Stimulated activated CD8-positive, alpha-beta memory T cell treated with anti-CD3 and anti-CD28 coated beads, Interleukin-12 subunit alpha, Interleukin-12 subunit beta, amount 100 ng/mL, for 1 hour (primary cell): ENCODE data around the gene SUN1.
"Not testable (repeated sequence)": the region's sequence is repeated elsewhere in the genome, so short reads cannot be mapped to it uniquely, and the experiment has no call there.

Source experiments
- DNase-seq: peaks from one replicate; pipeline ENCODE4 v3.0.0-alpha.2; 2020; ENCODE audit warnings: low read depth

The SUN1 gene

GRCh38 chr7:832167-832967 is at the start of gene SUN1:
SUN1 (plus strand) TSS chr7:832476; CDS start chr7:832525, 49 bp downstream.
- peak; percentile 58 for DNase-seq

DNA sequence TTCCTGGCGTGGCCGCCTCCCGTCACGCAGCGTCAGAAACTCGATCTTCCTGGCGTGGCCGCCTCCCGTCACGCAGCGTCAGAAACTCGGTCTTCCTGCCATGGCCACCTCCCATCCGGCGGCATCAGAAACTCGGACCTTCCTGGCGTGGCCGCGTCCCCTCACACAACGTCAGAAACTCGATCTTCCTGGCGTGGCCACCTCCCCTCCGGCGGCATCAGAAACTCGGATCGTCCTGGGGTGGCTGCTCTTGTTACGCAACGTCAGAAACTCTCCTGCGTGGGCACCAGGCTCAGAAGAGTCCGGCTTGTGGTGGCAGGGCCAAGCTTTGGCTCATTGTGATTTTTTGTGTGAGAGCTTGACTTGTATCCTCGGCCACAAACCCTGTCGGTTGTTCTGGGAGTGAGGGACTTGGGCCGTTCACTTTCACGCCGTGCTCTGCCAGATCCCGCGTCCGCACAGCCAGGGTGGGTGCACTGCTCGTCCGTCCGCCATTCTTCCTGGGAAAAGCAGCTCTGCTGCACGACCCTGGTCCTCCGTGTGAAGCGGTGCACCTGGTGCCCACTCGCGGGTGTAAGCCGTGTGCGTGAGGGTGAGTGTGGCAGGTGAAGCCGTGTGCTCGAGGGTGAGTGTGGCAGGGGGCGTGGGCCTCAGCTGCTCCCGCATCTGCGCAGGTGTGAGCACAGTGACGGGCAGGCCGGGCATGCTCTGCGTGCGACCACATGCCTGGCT is 49.4 kb upstream of the SUN1 start:
- no peak for DNase-seq

- no peak for DNase-seq
Observed at GRCh38 chr7:783556-784490, 48.5 kb upstream of the SUN1 start.

DNA sequence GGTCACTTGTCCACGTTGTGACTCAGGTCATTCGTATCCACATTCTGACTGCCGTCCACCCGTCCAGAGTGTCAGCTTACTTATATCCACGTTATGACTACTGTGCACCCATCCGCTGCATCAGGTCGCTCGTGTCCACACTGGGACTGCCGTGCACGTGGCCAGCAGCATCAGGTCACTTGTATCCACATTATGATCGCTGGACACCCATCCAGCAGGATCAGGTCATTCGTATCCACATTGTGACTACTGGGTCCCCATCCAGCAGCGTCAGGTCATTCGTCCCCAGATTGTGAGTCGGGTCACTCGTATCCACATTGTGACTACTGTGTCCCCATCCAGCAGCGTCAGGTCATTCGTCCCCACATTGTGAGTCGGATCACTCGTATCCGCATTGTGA is 47.3 kb upstream of the SUN1 start:
- no peak for DNase-seq

DNA sequence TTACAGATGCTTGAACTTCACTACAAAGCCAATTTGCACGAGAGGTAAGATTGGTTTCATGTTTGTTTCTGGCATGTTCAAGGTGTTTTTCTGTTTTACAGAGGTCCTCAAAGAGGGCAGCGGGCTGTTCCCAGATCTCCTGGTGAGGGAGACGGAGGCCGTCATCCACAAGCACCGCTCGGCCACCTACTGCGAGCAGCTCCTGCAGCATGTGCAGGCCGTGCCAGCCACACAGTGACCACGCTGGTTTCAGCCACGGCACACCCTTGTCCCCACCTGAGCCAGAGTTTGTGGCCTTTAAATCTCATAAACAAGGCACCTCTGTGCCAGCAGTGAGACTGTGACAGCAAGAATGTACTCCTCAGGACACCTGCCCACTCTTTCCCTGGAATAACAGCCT is 46.9 kb upstream of the SUN1 start:
- no peak for DNase-seq

- DNase-seq = peak; percentile 62
Observed at GRCh38 chr7:786472-787255, 45.6 kb upstream of the SUN1 start.

DNA sequence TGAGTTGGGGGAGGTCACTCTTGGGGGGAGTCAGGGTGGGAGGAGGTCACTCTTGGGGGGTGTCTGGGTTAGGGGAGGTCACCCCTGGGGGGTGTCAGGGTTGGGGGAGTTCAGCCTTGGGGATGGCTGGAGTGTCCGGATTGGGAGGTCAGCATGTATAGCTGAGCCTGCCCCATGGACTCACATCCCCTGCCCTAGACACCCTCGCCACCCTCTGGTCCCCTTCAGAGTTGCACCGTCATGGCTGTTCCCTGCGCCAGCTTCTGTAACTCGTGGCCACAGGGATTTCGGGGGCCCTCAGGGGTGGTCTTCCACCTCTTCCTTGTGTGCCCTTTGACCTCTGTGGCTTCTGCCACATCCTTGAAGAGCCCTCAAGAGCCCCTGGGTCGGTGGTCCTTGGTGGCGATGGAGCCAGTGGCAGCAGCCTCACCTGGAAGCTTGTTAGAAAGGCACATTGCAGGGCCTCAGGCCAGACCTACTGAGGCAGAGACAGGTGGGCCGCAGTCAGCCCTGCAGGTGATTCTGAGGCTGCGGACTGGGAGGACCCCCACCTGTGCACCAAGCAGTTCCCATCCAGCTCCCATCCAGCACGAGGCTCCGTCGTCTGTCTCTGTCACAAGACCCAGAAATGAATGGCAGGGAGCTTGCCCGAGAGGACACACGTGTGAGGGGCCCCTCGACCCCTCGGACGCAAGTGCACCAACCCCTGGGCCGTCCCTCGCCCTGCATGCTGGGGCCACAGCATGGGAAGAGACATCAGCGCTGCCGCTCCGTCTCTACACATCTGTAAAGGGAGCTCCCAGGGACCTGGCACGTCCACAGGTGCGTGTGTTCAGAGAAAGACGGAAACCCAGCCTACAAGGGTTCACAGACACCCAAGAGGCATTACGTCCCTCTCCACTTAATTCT is 44.7 kb upstream of the SUN1 start:
- no peak for DNase-seq

DNA sequence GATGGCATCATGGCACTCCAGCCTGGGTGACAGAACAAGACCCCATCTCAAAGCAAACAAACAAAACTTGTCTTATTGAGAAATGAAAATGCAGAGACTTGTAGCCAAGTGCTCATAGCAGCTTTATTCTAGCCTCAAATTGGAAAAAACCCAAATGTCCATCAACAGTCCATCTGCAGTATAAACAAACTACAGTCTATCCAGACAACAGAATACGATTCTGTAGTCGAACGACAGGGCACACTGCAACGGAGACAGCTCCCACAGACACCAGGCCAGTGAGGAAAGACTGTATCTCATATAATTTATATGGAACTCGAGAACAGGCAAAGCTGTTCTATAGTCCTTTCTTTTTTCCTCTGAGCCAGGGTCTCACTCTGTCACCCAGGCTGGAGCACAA is 40.8 kb upstream of the SUN1 start:
- DNase-seq = no peak

- DNase-seq = no peak
Observed at GRCh38 chr7:794207-794606, 38.1 kb upstream of the SUN1 start.

GRCh38 chr7:794671-795329 is 37.5 kb upstream of the SUN1 start:
- no peak for DNase-seq

DNA sequence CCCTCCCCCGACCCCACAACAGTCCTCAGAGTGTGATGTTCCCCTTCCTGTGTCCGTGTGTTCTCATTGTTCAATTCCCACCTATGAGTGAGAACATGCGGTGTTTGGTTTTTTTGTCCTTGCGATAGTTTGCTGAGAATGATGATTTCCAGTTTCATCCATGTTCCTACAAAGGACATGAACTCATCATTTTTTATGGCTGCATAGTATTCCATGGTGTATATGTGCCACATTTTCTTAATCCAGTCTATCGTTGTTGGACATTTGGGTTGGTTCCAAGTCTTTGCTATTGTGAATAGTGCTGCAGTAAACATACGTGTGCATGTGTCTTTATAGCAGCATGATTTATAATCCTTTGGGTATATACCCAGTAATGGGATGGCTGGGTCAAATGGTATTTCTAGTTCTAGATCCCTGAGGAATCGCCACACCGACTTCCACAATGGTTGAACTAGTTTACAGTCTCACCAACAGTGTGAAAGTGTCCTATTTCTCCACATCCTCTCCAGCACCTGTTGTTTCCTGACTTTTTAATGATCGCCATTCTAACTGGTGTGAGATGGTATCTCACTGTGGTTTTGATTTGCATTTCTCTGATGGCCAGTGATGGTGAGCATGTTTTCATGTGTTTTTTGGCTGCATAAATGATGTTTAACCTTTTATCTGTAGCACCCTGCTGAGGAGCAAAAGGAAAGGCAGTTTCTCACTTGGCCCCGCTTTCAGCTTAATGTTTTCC is 35.7 kb upstream of the SUN1 start:
- DNase-seq = not testable (repeated sequence)

DNA sequence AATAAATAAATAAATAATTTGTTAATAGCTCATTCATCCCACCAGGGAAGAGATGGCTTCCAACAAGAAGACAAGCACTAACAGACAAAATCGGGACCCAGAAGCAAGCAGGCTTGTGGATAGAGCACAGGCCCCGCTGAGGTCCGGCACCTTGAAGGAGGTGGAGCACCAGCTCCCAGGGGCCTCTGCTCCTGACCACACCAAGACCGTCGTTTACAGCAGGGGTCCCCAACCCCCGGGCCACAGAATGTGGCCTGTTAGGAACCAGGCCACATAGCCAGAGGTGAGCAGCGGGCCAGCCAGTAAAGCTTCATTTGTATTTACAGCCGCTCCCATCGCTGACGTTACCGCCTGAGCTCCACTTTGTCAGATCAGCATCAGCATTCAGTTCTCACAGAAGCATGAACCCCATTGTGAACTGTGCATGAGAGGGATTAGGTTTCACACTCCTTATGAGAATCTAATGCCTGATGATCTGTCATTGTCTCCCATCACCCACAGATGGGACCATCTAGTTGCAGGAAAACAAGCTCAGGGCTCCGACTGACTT is 33.3 kb upstream of the SUN1 start:
- DNase-seq = no peak

DNA sequence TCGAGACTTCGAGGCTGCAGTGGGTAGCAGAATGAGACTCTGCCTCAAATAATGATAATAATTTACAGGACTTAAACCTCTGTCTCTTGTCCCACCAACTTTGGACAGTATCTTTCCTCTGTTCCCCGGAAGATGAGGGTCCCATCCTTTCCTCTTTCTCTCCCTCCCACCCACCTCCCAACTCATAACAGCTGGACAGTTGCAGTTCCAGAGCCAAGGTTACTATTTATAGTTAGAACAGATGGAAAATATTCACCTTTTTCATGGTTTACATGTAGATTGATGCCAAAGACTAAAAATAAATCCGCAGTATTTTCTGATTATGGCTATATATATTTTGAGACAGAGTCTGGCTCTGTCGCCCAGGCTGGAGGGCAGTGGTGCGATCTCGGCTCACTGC is 31.6 kb upstream of the SUN1 start:
- DNase-seq = no peak

DNA sequence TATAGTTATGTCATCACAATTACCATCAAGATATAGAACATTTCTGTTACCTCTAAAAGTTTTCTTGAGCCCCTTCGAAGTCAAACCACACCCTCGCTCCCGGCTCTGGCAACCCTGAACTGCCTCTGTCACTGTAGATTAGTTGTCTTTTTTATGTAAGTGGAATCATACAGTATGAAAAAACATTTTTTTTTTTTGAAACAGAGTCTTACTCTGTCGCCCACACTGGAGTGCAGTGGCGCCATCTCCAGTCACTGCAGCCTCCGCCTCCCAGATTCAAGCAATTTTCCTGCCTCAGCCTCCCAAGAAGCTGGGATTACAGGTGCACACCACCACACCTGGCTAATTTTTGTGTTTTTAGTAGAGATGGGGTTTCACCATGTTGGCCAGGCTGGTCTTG is 30.9 kb upstream of the SUN1 start:
- DNase-seq = not testable (repeated sequence)

DNA sequence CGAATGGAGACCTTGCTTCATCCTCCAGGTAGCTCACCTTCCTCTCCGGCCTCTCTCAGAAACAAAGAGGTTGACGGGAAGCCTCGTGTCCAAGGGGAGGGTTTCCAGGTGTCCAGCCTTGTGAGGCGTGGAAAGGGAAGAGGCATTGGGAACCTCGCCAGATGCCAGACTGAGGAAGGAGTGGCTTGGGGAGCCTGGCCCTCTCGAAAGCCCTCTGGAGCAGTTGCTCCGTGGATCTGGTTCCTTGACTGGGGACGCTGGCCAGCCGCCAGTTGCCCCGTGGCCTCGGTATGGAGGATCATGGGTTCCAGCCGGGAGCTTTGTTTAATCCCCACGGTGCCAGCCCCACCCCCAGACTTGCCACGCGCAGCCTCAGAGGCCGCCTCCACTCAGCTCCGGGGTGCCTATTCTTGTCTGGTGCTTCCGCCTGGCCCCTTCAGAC is 30.3 kb upstream of the SUN1 start:
- DNase-seq = no peak

- no peak for DNase-seq
Observed at GRCh38 chr7:802500-803242, 29.6 kb upstream of the SUN1 start.

DNA sequence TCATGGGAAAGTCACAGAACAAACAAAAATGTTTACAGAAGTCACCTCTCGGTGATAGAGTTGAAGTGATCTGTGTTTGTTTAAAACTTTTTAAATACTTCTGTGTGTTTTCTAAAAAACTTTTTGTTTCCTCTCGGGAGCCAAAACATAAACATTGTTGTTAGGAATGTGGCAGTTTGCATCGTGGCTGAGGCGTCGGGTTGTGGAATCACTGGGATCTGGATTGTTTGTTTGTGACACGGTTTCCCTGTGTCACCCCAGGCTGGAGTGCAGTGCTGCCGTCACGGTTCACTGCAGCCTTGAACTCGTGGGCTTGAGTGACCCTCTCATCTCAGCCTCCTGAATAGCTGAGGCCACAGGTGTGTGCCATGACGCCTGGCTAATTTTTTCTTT is 29.0 kb upstream of the SUN1 start:
- DNase-seq = no peak

GRCh38 chr7:803796-804195 is 28.5 kb upstream of the SUN1 start:
- not testable (repeated sequence) for DNase-seq
